ENCODE results near the gene GMEB2.
"Not testable (repeated sequence)": the region's sequence is repeated elsewhere in the genome, so short reads cannot be mapped to it uniquely, and the experiment has no call there.

The GMEB2 gene

GRCh38 chr20:63645218-63645617, 18.3 kb upstream of the GMEB2 start:
- DNase-seq (ENCODE audit: extremely low spot score), result no peak
- POLR2A ChIA-PET, result no interaction called here
- CTCF ChIA-PET, result interaction anchor here (1.3 kb wide), 1 partner anchor 108 kb away, joined by 3 read pairs; no protein-coding TSS in a partner anchor
- TF ChIP-seq, protein P1, sequence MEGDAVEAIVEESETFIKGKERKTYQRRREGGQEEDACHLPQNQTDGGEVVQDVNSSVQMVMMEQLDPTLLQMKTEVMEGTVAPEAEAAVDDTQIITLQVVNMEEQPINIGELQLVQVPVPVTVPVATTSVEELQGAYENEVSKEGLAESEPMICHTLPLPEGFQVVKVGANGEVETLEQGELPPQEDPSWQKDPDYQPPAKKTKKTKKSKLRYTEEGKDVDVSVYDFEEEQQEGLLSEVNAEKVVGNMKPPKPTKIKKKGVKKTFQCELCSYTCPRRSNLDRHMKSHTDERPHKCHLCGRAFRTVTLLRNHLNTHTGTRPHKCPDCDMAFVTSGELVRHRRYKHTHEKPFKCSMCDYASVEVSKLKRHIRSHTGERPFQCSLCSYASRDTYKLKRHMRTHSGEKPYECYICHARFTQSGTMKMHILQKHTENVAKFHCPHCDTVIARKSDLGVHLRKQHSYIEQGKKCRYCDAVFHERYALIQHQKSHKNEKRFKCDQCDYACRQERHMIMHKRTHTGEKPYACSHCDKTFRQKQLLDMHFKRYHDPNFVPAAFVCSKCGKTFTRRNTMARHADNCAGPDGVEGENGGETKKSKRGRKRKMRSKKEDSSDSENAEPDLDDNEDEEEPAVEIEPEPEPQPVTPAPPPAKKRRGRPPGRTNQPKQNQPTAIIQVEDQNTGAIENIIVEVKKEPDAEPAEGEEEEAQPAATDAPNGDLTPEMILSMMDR (IDR thresholded peaks at IDR 0.05; ENCODE audit: control extremely low read depth, extremely low read depth, low read depth, missing control alignments), result no peak

DNA sequence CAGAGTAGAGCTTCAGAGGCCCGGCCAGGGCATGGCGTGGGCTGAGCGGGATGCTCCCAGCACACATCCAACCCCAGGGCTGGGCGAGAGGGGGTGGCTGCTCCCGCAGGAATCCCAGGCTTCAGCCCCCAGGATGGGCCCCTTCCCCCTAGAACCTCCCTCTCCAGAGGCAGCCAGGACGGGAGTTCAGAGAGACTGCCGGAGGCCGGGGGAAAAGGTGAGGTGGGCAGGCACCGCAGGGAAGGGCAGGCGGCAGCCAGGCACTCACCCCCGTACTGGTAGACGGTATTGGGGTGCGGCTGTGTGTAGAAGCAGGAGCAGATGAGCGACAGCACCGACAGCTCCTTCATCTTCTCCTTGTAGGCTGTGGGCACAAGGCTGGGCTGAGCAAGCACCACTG, 17.0 kb upstream of the GMEB2 start:
- TF ChIP-seq, protein P1 (IDR thresholded peaks at IDR 0.05; ENCODE audit: control extremely low read depth, extremely low read depth, low read depth, missing control alignments), result no peak
- no peak for DNase-seq (ENCODE audit: extremely low spot score)
- ChIA-PET CTCF (no interaction called here), POLR2A (no interaction called here)

DNA sequence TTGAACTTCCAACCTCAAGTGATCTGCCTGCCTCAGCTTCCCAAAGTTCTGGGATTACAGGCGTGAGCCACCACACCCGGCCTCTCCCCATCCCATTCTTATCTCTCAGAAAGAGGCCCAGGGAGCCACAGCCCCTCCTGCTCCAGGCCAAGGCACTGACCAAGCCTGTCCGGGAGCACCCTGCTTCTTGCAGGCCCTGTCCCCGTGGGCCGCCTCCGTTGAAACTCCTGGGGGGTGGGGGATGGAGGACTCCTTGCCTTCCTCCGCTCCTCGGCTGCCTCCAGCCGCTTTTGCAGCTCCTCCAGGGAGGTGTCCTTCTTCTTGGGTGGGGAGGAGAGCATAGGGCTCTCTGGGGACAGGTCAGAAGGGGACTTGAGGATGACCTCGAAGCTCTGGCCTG, 16.6 kb upstream of the GMEB2 start:
- POLR2A ChIA-PET, result no interaction called here
- CTCF ChIA-PET, result no interaction called here

DNA sequence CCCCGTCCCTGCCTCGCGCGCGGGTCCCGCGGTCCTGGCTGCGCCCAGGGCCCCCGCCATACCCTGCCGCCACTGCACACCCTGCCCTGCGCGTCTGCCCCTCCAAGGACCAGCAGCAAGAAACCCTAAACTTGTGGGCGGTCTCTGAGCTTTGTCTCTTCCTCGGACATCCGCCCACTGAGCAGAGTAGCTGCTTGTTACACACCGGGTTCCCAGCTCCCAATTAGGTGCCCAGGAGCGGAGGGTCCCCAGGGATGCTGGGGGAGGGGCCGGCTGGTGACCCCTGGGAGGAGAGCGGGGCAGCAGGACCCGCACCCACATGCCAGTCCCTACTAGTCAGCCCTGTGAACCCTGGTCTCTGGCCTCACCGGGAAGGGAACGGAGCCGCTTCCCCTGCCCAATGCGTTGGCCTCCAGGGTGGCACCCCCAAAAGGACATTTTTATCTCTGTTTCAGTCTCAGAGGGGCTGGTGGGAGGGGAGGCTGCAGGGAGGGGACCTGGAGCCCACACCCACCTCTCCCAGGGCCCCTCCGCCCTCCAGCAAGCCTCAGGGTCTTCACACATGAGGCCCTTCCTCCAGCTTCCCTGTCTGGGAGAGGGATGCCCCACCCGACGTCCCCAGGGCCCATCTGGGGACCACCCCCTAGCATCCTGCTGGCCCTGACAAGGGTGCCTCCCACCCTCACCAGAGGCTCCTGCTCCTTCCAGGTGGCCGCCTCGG, 15.8 kb upstream of the GMEB2 start:
- POLR2A ChIA-PET, result interaction anchor here (1.0 to 1.6 kb wide), 4 partner anchors 16 to 105 kb away, joined by 4 to 9 read pairs (median 4); partner anchors contain the start of genes GMEB2 and RTEL1
- TF ChIP-seq, protein P1 (IDR thresholded peaks at IDR 0.05; ENCODE audit: control extremely low read depth, extremely low read depth, low read depth, missing control alignments), result no peak
- no peak for DNase-seq (ENCODE audit: extremely low spot score)
- CTCF ChIA-PET, result interaction anchor here (0.9 to 2.0 kb wide), 16 partner anchors 11 to 149 kb away, joined by 3 to 11 read pairs (median 3); partner anchors contain the start of genes ARFRP1, PTK6, RTEL1 and ZGPAT

More for the DNA sequence above, 16.6 kb upstream of the GMEB2 start:
- TF ChIP-seq, protein P1 (IDR thresholded peaks at IDR 0.05; ENCODE audit: control extremely low read depth, extremely low read depth, low read depth, missing control alignments), result no peak
- no peak for DNase-seq (ENCODE audit: extremely low spot score)

GRCh38 chr20:63641792-63642523, 15.1 kb upstream of the GMEB2 start:
- peak; percentile 97 for DNase-seq (ENCODE audit: extremely low spot score)
- TF ChIP-seq, protein P1 (IDR thresholded peaks at IDR 0.05; ENCODE audit: control extremely low read depth, extremely low read depth, low read depth, missing control alignments), result no peak
- ChIA-PET CTCF (interaction anchor here (0.7 to 2.0 kb wide), 23 partner anchors 10 to 332 kb away, joined by 3 to 11 read pairs (median 3); partner anchors contain the start of genes ARFRP1, PTK6, RTEL1 and ZGPAT), POLR2A (interaction anchor here (0.6 to 1.6 kb wide), 7 partner anchors 15 to 339 kb away, joined by 3 to 9 read pairs (median 4); partner anchors contain the start of genes GMEB2, RTEL1 and TPD52L2)

GRCh38 chr20:63641146-63641791, 14.4 kb upstream of the GMEB2 start:
- POLR2A ChIA-PET, result interaction anchor here (0.6 to 1.6 kb wide), 8 partner anchors 14 to 339 kb away, joined by 3 to 9 read pairs (median 4); partner anchors contain the start of genes GMEB2, RTEL1 and TPD52L2
- no peak for DNase-seq (ENCODE audit: extremely low spot score)
- TF ChIP-seq, protein P1 (IDR thresholded peaks at IDR 0.05; ENCODE audit: control extremely low read depth, extremely low read depth, low read depth, missing control alignments), result no peak
- CTCF ChIA-PET, result interaction anchor here (0.7 to 2.0 kb wide), 22 partner anchors 9 to 333 kb away, joined by 3 to 11 read pairs (median 3); partner anchors contain the start of genes ARFRP1, PTK6, RTEL1 and ZGPAT

- POLR2A ChIA-PET, result interaction anchor here (0.6 kb wide), 1 partner anchor 15 kb away, joined by 3 read pairs; no protein-coding TSS in a partner anchor
- CTCF ChIA-PET; DNase-seq (ENCODE audit: extremely low spot score): not testable (repeated sequence)
These were observed 13.8 kb upstream of the GMEB2 start for GRCh38 chr20:63640686-63641085.
